ENCODE data around the gene TIMM10.

The TIMM10 gene, protein sequence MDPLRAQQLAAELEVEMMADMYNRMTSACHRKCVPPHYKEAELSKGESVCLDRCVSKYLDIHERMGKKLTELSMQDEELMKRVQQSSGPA

GRCh38 chr11:57530596-57531507, at the start of gene TIMM10:
Gene TIMM10 (minus strand): TSS chr11:57530754. CDS start chr11:57530189, 565 bp downstream.
- H3K27ac ChIP-seq: peak within 1 kb of the TSS in 20 of 21 experiments; percentile 50 to 87 (median 78)
- peak within 1 kb of the TSS; percentile 61 to 92 (median 78) for H3K4me3 ChIP-seq

- Histone ChIP-seq H3K27ac (no peak overlapping the region), H3K4me3 (no peak overlapping the region)
Measured at GRCh38 chr11:57574061-57574460, 43.5 kb upstream of the TIMM10 start.

GRCh38 chr11:57571606-57572005, 41.1 kb upstream of the TIMM10 start:
- Histone ChIP-seq H3K27ac (no peak overlapping the region), H3K4me3 (no peak overlapping the region)

DNA sequence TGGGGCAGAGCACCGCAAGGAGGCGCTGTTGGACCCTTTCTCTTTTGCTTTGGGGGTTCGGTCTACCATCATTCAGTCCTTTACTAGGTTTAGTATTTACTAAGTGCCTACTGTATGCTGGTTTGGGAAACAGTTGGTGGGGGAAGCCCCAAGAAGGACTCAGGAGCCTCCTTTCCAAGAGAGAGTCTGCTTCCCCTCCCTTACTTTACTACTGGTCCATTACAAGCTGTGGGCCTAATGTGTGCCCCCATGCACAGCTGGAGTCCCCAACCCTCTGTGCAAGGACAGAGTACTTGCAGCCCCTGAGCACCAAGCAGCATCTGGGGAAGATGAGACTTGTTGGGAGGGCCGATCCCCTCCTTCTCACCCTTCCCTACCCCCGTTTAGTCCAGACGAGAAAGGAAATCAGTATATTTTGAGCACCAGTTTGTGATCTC, 37.8 kb upstream of the TIMM10 start:
- Histone ChIP-seq H3K4me3 (peak overlapping the region; percentile 53 to 95 (median 83)), H3K27ac (peak overlapping the region in 19 of 21 experiments; percentile 9 to 98 (median 84))

DNA sequence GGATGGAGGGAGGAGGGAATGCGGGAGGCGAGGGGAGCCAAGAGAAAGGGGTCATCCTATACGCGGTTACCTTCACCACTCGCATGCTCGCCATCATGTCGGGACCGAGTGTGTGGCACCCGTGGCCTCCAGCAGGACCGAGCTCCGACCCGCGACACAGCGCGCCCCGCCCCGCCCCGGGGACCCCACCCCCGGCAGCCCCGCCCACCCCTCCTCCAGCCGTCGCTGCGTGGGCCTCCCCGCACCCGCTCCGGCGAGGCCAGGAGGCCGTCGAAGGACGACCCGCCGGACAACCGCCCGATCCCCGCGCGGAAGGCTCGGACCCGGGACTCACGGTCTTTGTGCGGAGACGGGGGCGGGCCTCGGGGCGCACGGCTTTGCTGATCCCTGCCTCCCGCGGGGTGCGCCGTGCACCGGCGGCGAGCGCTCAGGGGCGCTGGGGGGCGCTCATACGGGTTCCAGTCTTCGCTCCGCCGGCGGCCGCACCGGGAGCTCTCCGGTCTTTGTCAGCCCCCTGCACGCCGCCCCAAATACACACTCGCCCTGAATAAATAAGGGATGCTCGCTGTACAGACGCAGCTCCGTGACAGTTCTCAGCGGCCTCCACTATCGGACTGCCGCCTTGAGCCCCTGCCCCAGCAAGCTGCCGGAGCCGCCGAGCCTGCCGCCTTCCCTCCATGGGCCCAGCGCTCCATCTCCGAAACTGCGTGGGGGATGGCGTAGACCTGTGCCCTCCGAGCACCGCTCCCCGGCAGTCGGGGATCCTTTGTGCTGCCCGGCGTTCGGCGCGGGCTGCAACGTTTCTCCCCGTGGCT, 37.2 kb upstream of the TIMM10 start, which contains the start of gene UBE2L6:
UBE2L6 (minus strand) TSS at position 158 of the 815 bp plus-strand sequence; CDS start at position 97, 61 bp downstream.
- Histone ChIP-seq H3K27ac (peak within 1 kb of the TSS; percentile 41 to 98 (median 84)), H3K4me3 (peak within 1 kb of the TSS; percentile 53 to 95 (median 83))

DNA sequence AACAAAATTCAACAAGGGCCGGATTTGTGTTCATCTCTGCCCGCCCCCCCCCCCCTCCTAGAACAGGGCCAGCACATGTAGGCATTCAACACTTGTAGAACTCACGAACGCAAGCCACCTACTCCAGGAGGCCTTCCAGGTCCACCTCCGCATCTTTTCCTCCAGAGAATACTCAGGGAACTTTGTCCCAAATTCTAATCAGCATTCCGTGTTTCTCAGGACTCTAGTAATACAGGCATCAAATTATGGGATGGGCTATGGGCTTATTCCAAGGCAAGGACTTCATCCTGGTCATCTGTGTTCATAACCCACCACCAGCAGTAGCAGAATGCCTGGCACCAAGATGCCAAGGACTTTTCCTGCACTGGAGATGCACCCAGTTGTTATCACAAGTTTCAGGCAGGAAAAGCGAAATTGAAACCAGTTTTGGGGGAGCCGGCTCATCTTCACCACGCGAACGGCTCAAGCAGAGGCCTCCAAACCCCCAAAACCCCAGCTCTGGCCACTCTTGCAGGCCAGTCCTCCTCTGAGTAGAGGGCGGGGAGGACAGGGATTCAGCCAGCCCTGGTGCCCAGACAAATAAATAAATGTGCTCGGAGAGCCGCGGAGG, 36.5 kb upstream of the TIMM10 start:
- Histone ChIP-seq H3K27ac (peak overlapping the region; percentile 41 to 98 (median 84)), H3K4me3 (peak overlapping the region; percentile 53 to 95 (median 83))

- Histone ChIP-seq H3K4me3 (peak overlapping the region; percentile 53 to 95 (median 83)), H3K27ac (peak overlapping the region in 20 of 21 experiments; percentile 41 to 98 (median 84))
Measured at GRCh38 chr11:57566005-57566904, 35.7 kb upstream of the TIMM10 start.

DNA sequence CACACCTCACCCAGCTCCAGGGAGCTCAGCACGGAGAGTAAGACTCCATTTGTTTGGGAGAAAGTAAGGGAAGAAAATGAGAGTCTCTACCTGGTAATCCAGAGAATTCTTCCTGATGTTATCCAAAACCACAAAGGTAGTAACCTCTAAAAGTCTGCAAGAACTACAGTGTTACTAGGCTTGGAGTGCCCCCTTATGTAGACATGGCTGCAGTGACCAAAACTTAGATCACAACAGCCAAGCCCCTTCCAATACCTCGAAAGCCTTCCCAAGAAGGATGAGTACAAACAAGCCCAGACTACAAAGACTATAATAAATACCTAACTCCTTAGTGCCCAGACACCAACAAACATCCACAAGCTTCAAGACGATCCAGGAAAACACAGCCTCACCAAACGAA, 32.0 kb upstream of the TIMM10 start:
- H3K27ac ChIP-seq: no peak overlapping the region
- H3K4me3 ChIP-seq: no peak overlapping the region

- Histone ChIP-seq H3K27ac (no peak overlapping the region), H3K4me3 (no peak overlapping the region)
Measured at GRCh38 chr11:57560146-57560545, 29.6 kb upstream of the TIMM10 start.

DNA sequence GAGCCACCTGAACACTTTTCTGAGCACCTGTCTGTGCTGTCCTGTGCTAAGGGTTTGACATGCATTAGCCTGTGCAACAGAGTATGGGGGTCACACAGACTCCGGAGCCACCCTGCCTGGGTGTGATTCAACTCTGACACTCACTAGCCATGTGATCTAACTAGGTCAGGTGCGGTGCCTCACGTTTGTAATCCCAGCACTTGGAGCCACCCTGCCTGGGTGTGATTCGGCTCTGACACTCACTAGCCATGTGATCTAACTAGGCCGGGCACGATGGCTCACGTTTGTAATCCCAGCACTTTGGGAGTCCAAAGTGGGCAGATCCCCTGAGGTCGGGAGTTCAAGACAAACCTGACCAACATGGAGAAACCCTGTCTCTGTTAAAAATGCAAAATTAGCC, 25.5 kb upstream of the TIMM10 start:
- Histone ChIP-seq H3K27ac (no peak overlapping the region), H3K4me3 (no peak overlapping the region)

DNA sequence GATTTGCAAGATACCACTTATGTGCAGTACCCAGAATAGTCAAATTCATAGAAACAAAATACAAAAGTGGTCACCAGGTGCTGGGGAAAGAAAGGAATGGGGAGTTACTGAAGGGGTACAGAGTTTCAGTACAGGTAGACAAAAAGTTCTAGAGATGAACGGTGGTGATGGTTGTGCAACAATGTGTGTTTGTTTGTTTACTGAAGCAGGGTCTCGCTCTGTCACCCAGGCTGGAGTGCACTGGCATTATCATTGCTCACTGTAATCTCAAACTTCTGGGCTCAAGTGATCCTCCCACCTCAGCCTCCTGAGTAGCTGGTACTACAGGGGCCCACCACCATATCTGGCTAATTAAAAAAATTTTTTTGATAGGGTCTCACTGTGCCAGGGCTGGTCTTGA, 24.8 kb upstream of the TIMM10 start:
- H3K4me3 ChIP-seq: no peak overlapping the region
- no peak overlapping the region for H3K27ac ChIP-seq

- no peak overlapping the region for H3K27ac ChIP-seq
- no peak overlapping the region for H3K4me3 ChIP-seq
Measured at GRCh38 chr11:57552479-57552878, 21.9 kb upstream of the TIMM10 start.

GRCh38 chr11:57551941-57552340, 21.4 kb upstream of the TIMM10 start:
- Histone ChIP-seq H3K4me3 (no peak overlapping the region), H3K27ac (no peak overlapping the region)

DNA sequence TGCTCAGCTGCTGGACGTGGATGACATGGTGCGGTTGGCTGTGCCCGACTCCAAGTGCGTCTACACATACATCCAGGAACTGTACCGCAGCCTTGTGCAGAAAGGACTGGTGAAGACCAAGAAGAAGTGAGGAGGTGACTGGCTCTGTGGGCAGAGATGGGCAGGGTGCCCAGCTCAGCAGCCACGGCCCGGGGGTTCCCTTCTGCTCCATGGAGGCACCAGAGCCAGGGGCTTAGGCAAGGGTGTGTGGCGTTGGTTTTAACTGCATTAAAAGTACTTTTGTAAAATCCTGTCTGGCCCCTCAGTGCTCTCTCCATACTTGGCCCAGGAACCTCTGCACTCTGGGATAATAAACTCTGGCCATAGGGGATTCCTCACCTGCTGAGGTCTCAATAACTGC, 19.4 kb upstream of the TIMM10 start:
- Histone ChIP-seq H3K27ac (no peak overlapping the region), H3K4me3 (no peak overlapping the region)

GRCh38 chr11:57547854-57548377, 17.4 kb upstream of the TIMM10 start:
- no peak overlapping the region for H3K4me3 ChIP-seq
- peak overlapping the region in 3 of 21 experiments; percentile 3 to 12 (median 11) for H3K27ac ChIP-seq

GRCh38 chr11:57546869-57547475, 16.4 kb upstream of the TIMM10 start:
- Histone ChIP-seq H3K4me3 (no peak overlapping the region), H3K27ac (peak overlapping the region in 1 of 21 experiments; percentile 17)

- H3K4me3 ChIP-seq: no peak overlapping the region
Measured at GRCh38 chr11:57546451-57546850, 15.9 kb upstream of the TIMM10 start.

DNA sequence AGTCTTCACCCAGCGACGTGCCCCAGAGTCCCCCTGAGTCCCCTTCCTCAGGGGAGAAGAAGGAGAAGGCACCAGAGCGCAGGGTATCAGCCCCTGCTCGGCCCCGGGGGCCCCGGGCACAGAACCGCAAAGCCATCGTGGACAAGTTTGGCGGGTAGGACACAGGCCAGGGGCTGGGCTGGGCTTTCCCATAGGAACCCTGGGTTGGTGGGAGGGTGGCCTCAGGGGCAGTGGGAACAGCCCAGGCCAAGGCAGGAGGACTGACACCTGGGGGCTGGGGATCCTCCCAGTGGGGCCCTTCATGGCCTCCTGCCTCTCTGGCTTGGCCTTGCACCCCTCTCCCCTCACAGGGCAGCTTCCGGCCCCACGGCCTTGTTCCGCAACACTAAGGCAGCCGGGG, 15.3 kb upstream of the TIMM10 start:
- H3K27ac ChIP-seq: no peak overlapping the region

More at GRCh38 chr11:57546451-57546850, 15.9 kb upstream of the TIMM10 start:
- no peak overlapping the region for H3K27ac ChIP-seq

More for the DNA sequence above, 15.3 kb upstream of the TIMM10 start:
- H3K4me3 ChIP-seq: no peak overlapping the region
